NCI-H774 (cell line): ENCODE measurements around the gene COL8A2.
A peak's percentile ranks its signal among the peaks of the same experiment; 100 is the strongest.

ENCODE experiments used
- DNase-seq: peaks from one replicate; lab custom pipeline; 2025; lab: John Stamatoyannopoulos, UW

The COL8A2 gene

GRCh38 chr1:36114371-36114770 lies 10.7 kb downstream of the COL8A2 start:
- no peak for DNase-seq

GRCh38 chr1:36112823-36113222 lies 12.2 kb downstream of the COL8A2 start:
- no peak for DNase-seq

- no peak for DNase-seq
Observed at GRCh38 chr1:36111151-36111550, 13.9 kb downstream of the COL8A2 start.

GRCh38 chr1:36109041-36109679 lies 15.9 kb downstream of the COL8A2 start:
- DNase-seq, result no peak

GRCh38 chr1:36108314-36108713 lies 16.7 kb downstream of the COL8A2 start:
- DNase-seq, result no peak

GRCh38 chr1:36107394-36107793 lies 17.6 kb downstream of the COL8A2 start:
- no peak for DNase-seq

GRCh38 chr1:36106269-36106668 lies 18.8 kb downstream of the COL8A2 start:
- no peak for DNase-seq

- DNase-seq, result no peak
Observed at GRCh38 chr1:36101546-36101945, 23.5 kb downstream of the COL8A2 start.

GRCh38 chr1:36100376-36100775 lies 24.6 kb downstream of the COL8A2 start:
- DNase-seq, result no peak

- DNase-seq, result peak; percentile 78
Observed at GRCh38 chr1:36099681-36100341, 25.2 kb downstream of the COL8A2 start.

- no peak for DNase-seq
Observed at GRCh38 chr1:36098650-36099365, 26.2 kb downstream of the COL8A2 start.

- no peak for DNase-seq
Observed at GRCh38 chr1:36097693-36098585, 27.1 kb downstream of the COL8A2 start.

- no peak for DNase-seq
Observed at GRCh38 chr1:36096500-36097432, 28.3 kb downstream of the COL8A2 start.

GRCh38 chr1:36095760-36096405 lies 29.1 kb downstream of the COL8A2 start:
- DNase-seq, result no peak

GRCh38 chr1:36094621-36095061 lies 30.4 kb downstream of the COL8A2 start:
- no peak for DNase-seq

- DNase-seq, result no peak
Observed at GRCh38 chr1:36093929-36094328, 31.1 kb downstream of the COL8A2 start.

- no peak for DNase-seq
Observed at GRCh38 chr1:36093226-36093625, 31.8 kb downstream of the COL8A2 start.

- no peak for DNase-seq
Observed at GRCh38 chr1:36092798-36093185, 32.2 kb downstream of the COL8A2 start.

- no peak for DNase-seq
Observed at GRCh38 chr1:36092166-36092797, 32.7 kb downstream of the COL8A2 start.

GRCh38 chr1:36091698-36092097 lies 33.3 kb downstream of the COL8A2 start:
- DNase-seq, result no peak
